Gastroesophageal sphincter (tissue), 3 donors: Measurements from ENCODE around the gene NCOR2.

ENCODE experiments used
- POLR2A ChIP-seq, 2 donors: fragments of 450-650 bp; IDR thresholded peaks; one replicate each; pipeline ENCODE4 v1.6.1; 2017; ENCODE audit warnings: antibody characterized with exemption in 2 of 2, mild to moderate bottlenecking in 2 of 2, moderate library complexity in 1 of 2
- TF ChIP-seq, protein P1 (sequence below), 4 experiments: fragments of 200-600 bp in 2 of 4; fragments of 450-650 bp in 2 of 4; sonication (generic) in 1 of 4; IDR thresholded peaks; one replicate each; pipeline ENCODE4 v1.5.1; 2017 to 2019; ENCODE audit warnings: antibody characterized with exemption in 4 of 4, mild to moderate bottlenecking in 2 of 4, moderate library complexity in 2 of 4

DNA sequence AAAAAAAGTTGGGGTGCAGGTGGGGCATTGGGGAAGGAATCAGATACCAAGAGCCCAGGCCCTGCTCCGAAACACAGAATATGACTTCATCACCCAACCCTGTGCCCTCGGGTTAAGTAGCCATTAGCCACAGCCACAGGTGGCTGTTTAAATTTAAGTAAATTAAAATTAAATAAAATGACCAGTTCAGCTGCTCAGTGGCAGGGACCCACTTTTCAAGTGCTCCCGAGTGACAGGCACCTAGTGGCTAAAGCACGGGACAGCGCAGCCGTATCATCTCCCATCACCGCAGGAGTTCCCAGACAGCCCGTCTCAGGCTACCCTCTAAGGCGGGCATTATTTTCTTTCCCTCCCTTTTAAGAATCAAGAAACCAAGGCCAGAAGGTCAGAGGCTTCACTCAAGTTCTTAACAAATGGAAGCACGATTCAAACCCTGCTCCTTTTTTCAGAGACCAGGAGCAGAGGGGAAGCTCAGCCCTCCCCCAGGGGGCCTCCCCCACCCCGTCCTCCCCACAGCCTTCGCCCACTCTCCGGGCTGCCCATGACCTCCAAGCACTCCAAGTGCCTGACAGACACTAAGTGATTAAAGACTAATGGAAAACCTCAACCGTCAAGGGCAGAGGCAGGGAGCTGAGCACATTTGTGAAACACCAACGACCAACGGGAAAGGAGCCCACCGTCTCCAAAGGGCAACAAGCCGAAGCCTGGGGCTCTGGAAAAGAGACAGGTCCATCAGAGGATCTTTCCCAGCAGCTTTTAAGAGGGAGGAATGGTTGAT is 5.2 kb downstream of the NCOR2 start:
- no peak for TF ChIP-seq POLR2A (IDR thresholded peaks at IDR 0.05)
- TF ChIP-seq, protein P1, sequence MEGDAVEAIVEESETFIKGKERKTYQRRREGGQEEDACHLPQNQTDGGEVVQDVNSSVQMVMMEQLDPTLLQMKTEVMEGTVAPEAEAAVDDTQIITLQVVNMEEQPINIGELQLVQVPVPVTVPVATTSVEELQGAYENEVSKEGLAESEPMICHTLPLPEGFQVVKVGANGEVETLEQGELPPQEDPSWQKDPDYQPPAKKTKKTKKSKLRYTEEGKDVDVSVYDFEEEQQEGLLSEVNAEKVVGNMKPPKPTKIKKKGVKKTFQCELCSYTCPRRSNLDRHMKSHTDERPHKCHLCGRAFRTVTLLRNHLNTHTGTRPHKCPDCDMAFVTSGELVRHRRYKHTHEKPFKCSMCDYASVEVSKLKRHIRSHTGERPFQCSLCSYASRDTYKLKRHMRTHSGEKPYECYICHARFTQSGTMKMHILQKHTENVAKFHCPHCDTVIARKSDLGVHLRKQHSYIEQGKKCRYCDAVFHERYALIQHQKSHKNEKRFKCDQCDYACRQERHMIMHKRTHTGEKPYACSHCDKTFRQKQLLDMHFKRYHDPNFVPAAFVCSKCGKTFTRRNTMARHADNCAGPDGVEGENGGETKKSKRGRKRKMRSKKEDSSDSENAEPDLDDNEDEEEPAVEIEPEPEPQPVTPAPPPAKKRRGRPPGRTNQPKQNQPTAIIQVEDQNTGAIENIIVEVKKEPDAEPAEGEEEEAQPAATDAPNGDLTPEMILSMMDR (IDR thresholded peaks at IDR 0.05) = no peak
